Measurements from ENCODE around the gene CCDC14.
A peak's percentile ranks its signal among the peaks of the same experiment; 100 is the strongest.

The CCDC14 gene

DNA sequence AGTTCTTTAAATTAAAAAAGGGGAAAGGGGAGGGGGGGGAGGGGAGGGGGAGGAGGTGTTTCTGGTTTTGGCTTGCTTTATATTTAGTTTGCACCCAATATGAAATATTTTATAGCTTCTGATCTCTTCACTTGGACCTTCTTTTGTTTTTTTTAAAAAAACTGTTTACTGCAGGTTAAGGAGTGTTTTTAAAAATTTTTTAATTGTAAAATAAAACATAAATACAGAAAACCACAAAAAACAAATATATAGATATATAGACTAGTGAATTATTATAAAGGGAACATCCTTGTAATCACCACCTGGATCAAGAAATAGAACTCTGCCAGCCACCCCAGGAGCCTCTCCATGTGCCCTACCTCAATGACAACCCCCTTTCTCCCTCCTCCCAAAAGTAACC is 76.0 kb downstream of the CCDC14 start:
- DNase-seq (ENCODE audit: low read depth), result no peak
- no peak overlapping the region for H3K4me3 ChIP-seq (ENCODE audit: low read depth, low read length)
- TF ChIP-seq, protein P1, sequence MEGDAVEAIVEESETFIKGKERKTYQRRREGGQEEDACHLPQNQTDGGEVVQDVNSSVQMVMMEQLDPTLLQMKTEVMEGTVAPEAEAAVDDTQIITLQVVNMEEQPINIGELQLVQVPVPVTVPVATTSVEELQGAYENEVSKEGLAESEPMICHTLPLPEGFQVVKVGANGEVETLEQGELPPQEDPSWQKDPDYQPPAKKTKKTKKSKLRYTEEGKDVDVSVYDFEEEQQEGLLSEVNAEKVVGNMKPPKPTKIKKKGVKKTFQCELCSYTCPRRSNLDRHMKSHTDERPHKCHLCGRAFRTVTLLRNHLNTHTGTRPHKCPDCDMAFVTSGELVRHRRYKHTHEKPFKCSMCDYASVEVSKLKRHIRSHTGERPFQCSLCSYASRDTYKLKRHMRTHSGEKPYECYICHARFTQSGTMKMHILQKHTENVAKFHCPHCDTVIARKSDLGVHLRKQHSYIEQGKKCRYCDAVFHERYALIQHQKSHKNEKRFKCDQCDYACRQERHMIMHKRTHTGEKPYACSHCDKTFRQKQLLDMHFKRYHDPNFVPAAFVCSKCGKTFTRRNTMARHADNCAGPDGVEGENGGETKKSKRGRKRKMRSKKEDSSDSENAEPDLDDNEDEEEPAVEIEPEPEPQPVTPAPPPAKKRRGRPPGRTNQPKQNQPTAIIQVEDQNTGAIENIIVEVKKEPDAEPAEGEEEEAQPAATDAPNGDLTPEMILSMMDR (IDR thresholded peaks at IDR 0.05; ENCODE audit: insufficient read depth, low read depth, low read length, missing control alignments), result no peak

DNA sequence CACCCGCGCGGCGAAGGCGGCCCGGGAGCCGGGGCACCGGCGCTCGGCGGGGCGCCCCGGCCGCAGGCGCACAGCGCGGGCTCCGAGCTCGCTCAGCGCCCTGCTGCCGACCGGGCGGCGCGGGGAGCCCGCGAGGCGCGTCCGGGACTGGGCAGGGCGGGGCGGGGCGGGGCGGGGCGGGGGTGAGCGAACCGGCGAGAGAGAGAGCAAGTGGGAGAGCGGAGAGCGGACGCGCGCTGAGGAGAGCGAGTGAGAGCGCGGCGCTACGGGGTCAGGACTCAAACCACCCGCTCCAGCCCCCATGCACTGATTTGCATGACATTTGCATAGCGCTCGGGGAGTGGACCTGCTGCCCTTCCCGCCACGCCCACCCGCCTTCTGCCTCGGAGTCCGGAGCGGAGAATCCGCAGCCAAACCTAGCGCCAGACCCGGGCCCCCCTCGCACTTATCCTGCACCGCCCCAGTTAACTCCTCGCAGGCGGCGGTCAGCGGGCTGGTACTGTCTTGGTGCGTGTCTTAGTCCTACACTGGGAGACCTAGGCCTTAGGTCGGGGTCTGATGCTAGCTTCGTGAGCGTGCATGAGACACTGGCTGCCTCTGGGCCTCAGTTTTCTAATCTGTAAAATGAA is 76.7 kb downstream of the CCDC14 start, which contains the start of gene MYLK:
Gene MYLK, minus strand, starts transcription at position 130 of the 629 bp plus-strand sequence. CDS start 90,491 bp downstream, outside the sequence.
- TF ChIP-seq, protein P1 (IDR thresholded peaks at IDR 0.05; ENCODE audit: insufficient read depth, low read depth, low read length, missing control alignments), result no peak
- peak within 1 kb of the TSS; percentile 44 for H3K4me3 ChIP-seq (ENCODE audit: low read depth, low read length)
- peak; percentile 72 for DNase-seq (ENCODE audit: low read depth)

DNA sequence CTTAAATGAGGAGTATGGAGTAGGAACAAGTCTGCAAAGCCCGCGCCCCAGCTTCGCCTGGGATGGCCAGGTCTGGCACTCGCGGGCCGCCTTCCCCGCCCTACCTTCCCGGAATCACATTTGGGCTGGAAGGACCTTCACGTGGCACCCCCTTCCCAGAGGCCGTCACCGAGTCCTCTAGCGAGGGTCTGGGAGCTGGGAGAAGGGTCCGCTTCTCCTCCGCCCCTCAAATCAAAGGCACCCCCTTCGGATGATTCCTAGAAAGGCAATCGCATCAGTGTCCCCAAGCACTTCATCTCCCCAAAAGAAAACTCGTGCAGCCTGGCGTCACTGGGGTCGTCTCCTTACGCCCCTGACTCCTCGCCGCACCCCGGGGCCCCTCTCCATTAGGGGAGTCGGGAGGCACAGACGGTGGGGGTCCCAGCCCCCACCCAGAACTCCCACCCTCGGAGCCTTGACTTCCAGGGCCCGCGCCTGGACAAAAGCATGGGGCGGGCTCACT is 77.3 kb downstream of the CCDC14 start:
- no peak for DNase-seq (ENCODE audit: low read depth)
- TF ChIP-seq, protein P1 (IDR thresholded peaks at IDR 0.05; ENCODE audit: insufficient read depth, low read depth, low read length, missing control alignments), result no peak
- H3K4me3 ChIP-seq (ENCODE audit: low read depth, low read length), result no peak overlapping the region

DNA sequence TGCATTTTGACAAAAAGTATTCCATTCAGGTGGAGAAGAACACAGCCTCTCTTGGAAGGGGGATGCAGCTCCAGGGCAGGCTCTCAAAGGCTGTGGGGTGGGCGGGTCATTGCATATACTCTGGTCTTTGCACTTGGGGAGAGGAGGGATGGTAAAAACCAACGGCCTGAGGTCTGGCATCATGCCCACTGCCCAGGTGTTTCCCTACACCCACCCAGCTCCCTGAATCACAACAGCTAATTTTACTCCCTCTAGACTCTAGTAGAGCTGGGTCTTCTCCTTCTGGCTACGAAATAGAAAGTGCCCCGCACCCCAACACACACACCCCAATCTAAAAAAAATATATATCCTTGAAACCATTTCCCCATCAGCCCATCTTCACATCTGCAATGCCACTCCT is 77.9 kb downstream of the CCDC14 start:
- TF ChIP-seq, protein P1 (IDR thresholded peaks at IDR 0.05; ENCODE audit: insufficient read depth, low read depth, low read length, missing control alignments), result no peak
- H3K4me3 ChIP-seq (ENCODE audit: low read depth, low read length), result no peak overlapping the region
- no peak for DNase-seq (ENCODE audit: low read depth)

DNA sequence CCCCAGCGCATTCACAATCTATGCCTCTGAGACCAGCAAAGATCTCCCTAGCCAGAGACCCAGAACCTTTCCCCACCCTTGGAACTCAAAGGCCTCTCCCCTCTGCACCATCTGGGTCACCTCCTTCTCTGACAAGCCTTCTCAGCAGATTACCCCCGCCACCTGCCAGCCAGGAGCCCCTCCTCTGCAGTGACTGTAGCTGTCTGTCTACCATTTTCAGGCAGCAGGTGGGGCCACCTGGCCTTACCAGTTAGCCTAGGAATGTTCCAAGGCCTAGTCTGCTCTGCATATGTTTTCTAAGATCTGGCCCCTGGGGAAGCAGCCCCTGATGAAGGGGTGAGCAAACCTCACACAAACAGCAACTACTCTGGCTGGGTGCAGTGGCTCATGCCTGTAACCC is 79.3 kb downstream of the CCDC14 start:
- H3K4me3 ChIP-seq (ENCODE audit: low read depth, low read length), result no peak overlapping the region
- no peak for DNase-seq (ENCODE audit: low read depth)
- TF ChIP-seq, protein P1 (IDR thresholded peaks at IDR 0.05; ENCODE audit: insufficient read depth, low read depth, low read length, missing control alignments), result no peak

DNA sequence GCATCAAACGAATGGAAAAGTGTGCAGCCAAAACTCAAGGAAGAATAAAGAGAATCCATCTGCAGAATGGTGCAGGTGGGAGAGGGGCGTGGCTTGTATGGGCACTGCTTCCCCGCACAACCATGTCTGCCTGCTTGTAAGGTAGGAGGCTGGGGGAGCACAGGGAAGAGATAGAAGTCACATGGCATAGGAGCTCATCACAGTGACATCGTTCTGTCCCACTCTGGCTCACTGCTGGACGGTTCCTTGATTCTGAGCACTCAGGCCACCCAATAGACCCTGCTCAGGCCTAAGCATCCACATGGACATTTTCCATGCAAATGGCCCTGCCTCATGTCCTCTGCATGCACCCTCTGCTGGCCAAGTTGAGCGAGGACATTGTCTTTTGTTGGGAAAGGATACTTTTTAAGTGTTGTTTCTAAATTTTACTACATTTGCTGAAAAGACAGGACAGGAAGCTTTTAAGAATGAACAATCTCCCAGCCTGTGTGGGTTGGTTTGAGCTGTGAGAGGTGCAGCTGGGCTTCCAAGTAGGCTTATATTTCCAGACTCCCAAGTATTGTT is 79.9 kb downstream of the CCDC14 start:
- DNase-seq (ENCODE audit: low read depth), result no peak
- TF ChIP-seq, protein P1 (IDR thresholded peaks at IDR 0.05; ENCODE audit: insufficient read depth, low read depth, low read length, missing control alignments), result peak; percentile 23
- H3K4me3 ChIP-seq (ENCODE audit: low read depth, low read length), result no peak overlapping the region

Measured in GM12865 (cell line).